HepG2 (cell line): Measurements from ENCODE around the gene PHLDB1. TPM values are rescaled to one million over a fixed set of nuclear protein-coding genes. Genes with fewer than 3 reads are reported as not detected.

Source experiments
- ATM ChIP-seq: fragments of 450-650 bp; IDR thresholded peaks from 2 replicates; pipeline ENCODE4 v1.7.1; 2017; ENCODE audit warnings: mild to moderate bottlenecking, borderline replicate concordance
- DR1 ChIP-seq: sonication (generic); formaldehyde crosslinking; IDR thresholded peaks from 2 replicates; pipeline ENCODE4 v1.8.0; 2021; ENCODE audit warnings: mild to moderate bottlenecking, missing genetic modification reagents, inconsistent platforms
- EED ChIP-seq: sonication (generic); formaldehyde crosslinking; IDR thresholded peaks from 2 replicates; pipeline ENCODE4 v1.5.0; 2020; ENCODE audit warnings: mild to moderate bottlenecking, missing genetic modification reagents
- ELF3 ChIP-seq: IDR thresholded peaks from 2 replicates; pipeline ENCODE4 v1.6.1; 2016; ENCODE audit warnings: missing genetic modification reagents, missing compliant biosample characterization
- FOXJ3 ChIP-seq: sonication (generic); formaldehyde crosslinking; IDR thresholded peaks from 2 replicates; pipeline ENCODE4 v1.4.0; 2020; ENCODE audit warnings: missing genetic modification reagents, mild to moderate bottlenecking, borderline replicate concordance
- HNRNPH1 ChIP-seq: fragments of 200-400 bp; formaldehyde crosslinking; optimal IDR thresholded peaks from 2 replicates; pipeline ENCODE3; 2017; ENCODE audit warnings: mild to moderate bottlenecking, low read depth, low read length
- HNRNPLL ChIP-seq: fragments of 200-400 bp; formaldehyde crosslinking; IDR thresholded peaks from 2 replicates; pipeline ENCODE4 v1.6.1; 2017; ENCODE audit warnings: mild to moderate bottlenecking, low read depth, low read length; ENCODE audit not compliant: poor library complexity, severe bottlenecking
- LCORL ChIP-seq, 2 experiments: fragments of 450-650 bp in 1 of 2; sonication (generic) in 1 of 2; formaldehyde crosslinking in 1 of 2; IDR thresholded peaks; 2 replicates each; pipeline versions ENCODE4 v1.5.0 to v1.6.1; 2017 to 2020; ENCODE audit warnings: antibody characterized with exemption in 1 of 2, missing genetic modification reagents in 1 of 2
- MED1 ChIP-seq: sonication (generic); formaldehyde crosslinking; IDR thresholded peaks from 2 replicates; pipeline ENCODE4 v1.4.0; 2020; ENCODE audit warnings: missing genetic modification reagents
- MIER2 ChIP-seq: IDR thresholded peaks from 2 replicates; pipeline ENCODE4 v1.6.1; 2016; ENCODE audit warnings: missing biosample characterization, missing genetic modification reagents
- MNT ChIP-seq: fragments of 450-650 bp; IDR thresholded peaks from 2 replicates; pipeline ENCODE4 v1.6.1; 2016
- PAF1 ChIP-seq: IDR thresholded peaks from 2 replicates; pipeline ENCODE4 v1.6.1; 2016; ENCODE audit warnings: missing genetic modification reagents, missing compliant biosample characterization
- SAFB2 ChIP-seq: sonication (generic); formaldehyde crosslinking; IDR thresholded peaks from 2 replicates; pipeline ENCODE4 v1.5.1; 2020; ENCODE audit warnings: missing genetic modification reagents, low read depth, mild to moderate bottlenecking, borderline replicate concordance
- SNAI1 ChIP-seq: sonication (generic); formaldehyde crosslinking; IDR thresholded peaks from 2 replicates; pipeline ENCODE4 v1.5.0; 2020; ENCODE audit warnings: mild to moderate bottlenecking, missing genetic modification reagents, borderline replicate concordance
- SSRP1 ChIP-seq: IDR thresholded peaks from 2 replicates; pipeline ENCODE4 v1.6.1; 2016; ENCODE audit warnings: control low read depth
- STAT5B ChIP-seq: sonication (generic); formaldehyde crosslinking; IDR thresholded peaks from 2 replicates; pipeline ENCODE4 v1.4.0; 2020; ENCODE audit warnings: missing genetic modification reagents
- TBX3 ChIP-seq: fragments of 450-650 bp; IDR thresholded peaks from 2 replicates; pipeline ENCODE4 v1.6.1; 2017; ENCODE audit warnings: antibody characterized with exemption, mild to moderate bottlenecking, inconsistent platforms, borderline replicate concordance
- TMF1 ChIP-seq: sonication (generic); formaldehyde crosslinking; IDR thresholded peaks from 2 replicates; pipeline ENCODE4 v1.8.1; 2022; ENCODE audit warnings: low read depth, missing genetic modification reagents
- YY1 ChIP-seq: IDR thresholded peaks from 2 replicates; pipeline ENCODE4 v1.6.1; 2011; ENCODE audit warnings: low read length, low read depth, moderate library complexity, mild to moderate bottlenecking; ENCODE audit not compliant: insufficient read depth, insufficient replicate concordance
- ZBTB42 ChIP-seq: sonication (generic); formaldehyde crosslinking; IDR thresholded peaks from 2 replicates; pipeline ENCODE4 v1.5.0; 2020; ENCODE audit warnings: mild to moderate bottlenecking, missing genetic modification reagents
- ZNF121 ChIP-seq: sonication (generic); formaldehyde crosslinking; IDR thresholded peaks from 2 replicates; pipeline ENCODE4 v1.5.0; 2020; ENCODE audit warnings: mild to moderate bottlenecking, missing genetic modification reagents
- ZNF292 ChIP-seq: sonication (generic); formaldehyde crosslinking; IDR thresholded peaks from 2 replicates; pipeline ENCODE4 v1.8.1; 2022; ENCODE audit warnings: mild to moderate bottlenecking, low read depth, missing genetic modification reagents, borderline replicate concordance
- ZNF343 ChIP-seq: sonication (generic); formaldehyde crosslinking; IDR thresholded peaks from 2 replicates; pipeline ENCODE4 v1.4.0; 2020; ENCODE audit warnings: mild to moderate bottlenecking, missing genetic modification reagents
- ZNF350 ChIP-seq: sonication (generic); formaldehyde crosslinking; IDR thresholded peaks from 2 replicates; pipeline ENCODE4 v1.4.0; 2020; ENCODE audit warnings: mild to moderate bottlenecking, low read depth, missing genetic modification reagents, borderline replicate concordance
- ZNF432 ChIP-seq: sonication (generic); formaldehyde crosslinking; IDR thresholded peaks from 2 replicates; pipeline ENCODE4 v1.5.0; 2020; ENCODE audit warnings: missing genetic modification reagents, mild to moderate bottlenecking, borderline replicate concordance
- ZNF550 ChIP-seq: sonication (generic); formaldehyde crosslinking; IDR thresholded peaks from 2 replicates; pipeline ENCODE4 v1.4.0; 2020; ENCODE audit warnings: mild to moderate bottlenecking, missing genetic modification reagents, borderline replicate concordance
- ZNF766 ChIP-seq: sonication (generic); formaldehyde crosslinking; IDR thresholded peaks from 2 replicates; pipeline ENCODE4 v1.5.0; 2020; ENCODE audit warnings: missing genetic modification reagents, borderline replicate concordance
- ZSCAN31 ChIP-seq: sonication (generic); formaldehyde crosslinking; IDR thresholded peaks from 2 replicates; pipeline ENCODE4 v1.5.0; 2020; ENCODE audit warnings: low read depth, mild to moderate bottlenecking, missing genetic modification reagents
- polyA plus RNA-seq, 8 experiments: library from polyadenylated mRNA; depleted of rRNA in 3 of 8; stranded (reverse) in 7 of 8; unstranded in 1 of 8; fragments of >200 nt; fragmentation: Illumina TruSeq in 4 of 8; extraction: Trizol in 4 of 8; gene quantifications; 2 replicates each; pipeline versions ENCODE4 v1.2.1 to v1.2.3, GENCODE V29; 2011 to 2016; ENCODE audit warnings: low read depth in 4 of 8, missing spikeins in 1 of 8, mixed read lengths in 1 of 8; ENCODE audit not compliant: insufficient read depth in 1 of 8
- total RNA-seq, 5 experiments: library from RNA; depleted of rRNA; stranded (reverse); fragments of >200 nt; fragmentation: Illumina TruSeq; extraction: Trizol; gene quantifications; 2 replicates each; pipeline ENCODE4 v1.2.3, GENCODE V29; 2016; ENCODE audit warnings: low read depth in 1 of 5

PHLDB1 gene
- total and polyA plus RNA-seq, 2 of the 13 experiments (the other 11 are each of a cell fraction or from before 2014, with no cell fraction given): 13.8 to 14.2 TPM

- TF ChIP-seq ZNF292 (CRISPR knock-in tag): 0 out of 2 replicates have a peak, but pooled peaks have one; percentile 38
- peak; percentile 90 for TF ChIP-seq ZNF350 (CRISPR knock-in tag)
- TF ChIP-seq ZSCAN31: peak; percentile 51; the same call in 1 of the 2 replicates
- no peak for TF ChIP-seq LCORL (IDR thresholded peaks at IDR 0.05)
- peak; percentile 92 for TF ChIP-seq LCORL (CRISPR knock-in tag; IDR thresholded peaks at IDR 0.05)
- TF ChIP-seq ELF3 (CRISPR knock-in tag): peak; percentile 34; the same call in 1 of the 2 replicates
- no peak for TF ChIP-seq HNRNPH1
- TF ChIP-seq MNT: no peak
- TF ChIP-seq DR1: no peak
- TF ChIP-seq HNRNPLL: peak; percentile 54
- peak; percentile 84; the same call in 1 of the 2 replicates for TF ChIP-seq ZNF343 (CRISPR knock-in tag)
- no peak; the same call in 1 of the 2 replicates for TF ChIP-seq TMF1 (CRISPR knock-in tag)
- peak; percentile 81; the same call in 1 of the 2 replicates for TF ChIP-seq SAFB2
- TF ChIP-seq TBX3: no peak; the same call in 1 of the 2 replicates
- no peak for TF ChIP-seq STAT5B
- peak; percentile 96 for TF ChIP-seq ZNF121
- no peak for TF ChIP-seq FOXJ3 (CRISPR knock-in tag)
- TF ChIP-seq ZNF550 (CRISPR knock-in tag): no peak
- no peak for TF ChIP-seq EED (CRISPR knock-in tag)
- TF ChIP-seq MIER2 (CRISPR knock-in tag): no peak
- TF ChIP-seq ATM: no peak
- TF ChIP-seq SNAI1 (CRISPR knock-in tag): no peak
- TF ChIP-seq MED1 (CRISPR knock-in tag): peak; percentile 77
- no peak for TF ChIP-seq SSRP1 (CRISPR knock-in tag)
- TF ChIP-seq ZBTB42 (CRISPR knock-in tag): no peak
- TF ChIP-seq ZNF432 (CRISPR knock-in tag): no peak
- no peak for TF ChIP-seq ZNF766 (CRISPR knock-in tag)
- no peak for TF ChIP-seq PAF1
- TF ChIP-seq YY1: peak; percentile 80
Observed at GRCh38 chr11:118689852-118690552, 82.6 kb downstream of the PHLDB1 start (continued).
